Esophagus squamous epithelium (tissue), 5 donors: ENCODE results near the gene BBX. TPM values are rescaled to one million over a fixed set of nuclear protein-coding genes. Genes with fewer than 3 reads are reported as not detected.

ENCODE experiments used
- DNase-seq: peaks from one replicate; lab custom pipeline; 2025; lab: John Stamatoyannopoulos, UW
- H3K27ac ChIP-seq, 4 donors: fragments of 200-600 bp; sonication (generic); one replicate each; pipeline ENCODE4 v1.5.1; 2016 to 2019; ENCODE audit warnings: mild to moderate bottlenecking in 1 of 4
- H3K27me3 ChIP-seq, 4 donors: fragments of 200-600 bp; sonication (generic); 1 replicate in 3 of 4; 2 replicates in 1 of 4; pipeline versions ENCODE4 v1.5.1 to v1.6.0; 2017 to 2021; ENCODE audit warnings: antibody characterized with exemption in 1 of 4
- H3K36me3 ChIP-seq, 3 donors: fragments of 200-600 bp; sonication (generic); one replicate each; pipeline ENCODE4 v1.5.1; 2016 to 2019
- H3K4me1 ChIP-seq, 3 donors: fragments of 200-600 bp; sonication (generic); one replicate each; pipeline ENCODE4 v1.5.1; 2017 to 2019
- H3K4me3 ChIP-seq, 4 donors: fragments of 200-600 bp; sonication (generic); 1 replicate in 3 of 4; 2 replicates in 1 of 4; pipeline ENCODE4 v1.5.1; 2016 to 2019; ENCODE audit warnings: mild to moderate bottlenecking in 2 of 4, moderate library complexity in 1 of 4
- H3K9me3 ChIP-seq, 3 donors: fragments of 200-600 bp; sonication (generic); one replicate each; pipeline ENCODE4 v1.5.1; 2016 to 2019
- POLR2A ChIP-seq, 4 donors: fragments of 450-650 bp; IDR thresholded peaks; one replicate each; pipeline ENCODE4 v1.6.1; 2017; ENCODE audit warnings: antibody characterized with exemption in 4 of 4, mild to moderate bottlenecking in 4 of 4, moderate library complexity in 3 of 4
- WGBS, 2 donors: methylation state at CpG; one replicate each; pipeline ENCODE4 v1.1.5; 2018; 5-methylcytosine and 5-hydroxymethylcytosine counted together
- intact Hi-C: fragments of 100-400 bp; cut with DNase I; formaldehyde crosslinking; loops from one replicate; pipeline ENCODE4 v1.15.0; 2022
- total RNA-seq, 4 donors: library from RNA; depleted of rRNA; stranded (reverse); fragments of >200 nt; gene quantifications; one replicate each; pipeline ENCODE4 v1.1.0, GENCODE V29; 2016
- TF ChIP-seq, protein P1 (sequence below), 6 experiments: fragments of 450-650 bp in 4 of 6; fragments of 200-600 bp in 2 of 6; sonication (generic) in 2 of 6; IDR thresholded peaks; one replicate each; pipeline ENCODE4 v1.5.1; 2016 to 2019; ENCODE audit warnings: antibody characterized with exemption in 6 of 6, mild to moderate bottlenecking in 4 of 6, moderate library complexity in 4 of 6
- donor health status: DM: yes; HTN: yes; CAD: no.

Gene BBX
- total RNA-seq, 4 donors from 2014 or later: 12.5 to 49.5 (median 35.8) TPM

DNA sequence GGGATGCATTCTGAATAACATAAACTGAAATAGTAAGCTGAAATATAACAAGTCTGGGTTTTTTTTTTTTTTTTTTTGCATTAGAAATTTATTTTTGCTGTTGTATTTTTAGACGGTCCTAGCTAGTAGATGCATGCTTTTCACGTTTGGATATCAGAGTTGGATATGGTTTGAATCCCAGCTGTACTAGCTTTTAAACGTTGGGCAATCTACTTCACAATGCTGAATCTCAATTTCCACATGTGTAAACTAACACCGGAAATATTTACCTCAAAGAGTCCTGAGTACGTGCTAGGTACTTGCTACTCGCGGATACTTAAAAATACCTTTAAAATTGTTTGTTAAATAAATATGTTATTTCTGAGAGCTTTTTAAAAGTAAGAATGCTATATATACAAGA is 139.8 kb downstream of the BBX start:
- WGBS, 2 donors: 57 to 71% methylated on average over 7 of the region's 7 CpGs
- Histone ChIP-seq H3K9me3 (no peaks in the 10 kb centered on the region), H3K27me3 (no peaks in the 10 kb centered on the region), H3K4me1 (peaks cover 0 to 21% (median 8%) of the 10 kb centered on the region in 3 donors), H3K36me3 (no peaks in the 10 kb centered on the region), H3K4me3 (peak overlapping the region in 3 of 4 donors; percentile 1 to 42 (median 6)), H3K27ac (peak overlapping the region in 3 of 4 donors; percentile 42 to 63 (median 53))
- intact Hi-C loops: no loop called here
- no peak for DNase-seq
- no peak for TF ChIP-seq POLR2A (IDR thresholded peaks at IDR 0.05)
- TF ChIP-seq, protein P1, sequence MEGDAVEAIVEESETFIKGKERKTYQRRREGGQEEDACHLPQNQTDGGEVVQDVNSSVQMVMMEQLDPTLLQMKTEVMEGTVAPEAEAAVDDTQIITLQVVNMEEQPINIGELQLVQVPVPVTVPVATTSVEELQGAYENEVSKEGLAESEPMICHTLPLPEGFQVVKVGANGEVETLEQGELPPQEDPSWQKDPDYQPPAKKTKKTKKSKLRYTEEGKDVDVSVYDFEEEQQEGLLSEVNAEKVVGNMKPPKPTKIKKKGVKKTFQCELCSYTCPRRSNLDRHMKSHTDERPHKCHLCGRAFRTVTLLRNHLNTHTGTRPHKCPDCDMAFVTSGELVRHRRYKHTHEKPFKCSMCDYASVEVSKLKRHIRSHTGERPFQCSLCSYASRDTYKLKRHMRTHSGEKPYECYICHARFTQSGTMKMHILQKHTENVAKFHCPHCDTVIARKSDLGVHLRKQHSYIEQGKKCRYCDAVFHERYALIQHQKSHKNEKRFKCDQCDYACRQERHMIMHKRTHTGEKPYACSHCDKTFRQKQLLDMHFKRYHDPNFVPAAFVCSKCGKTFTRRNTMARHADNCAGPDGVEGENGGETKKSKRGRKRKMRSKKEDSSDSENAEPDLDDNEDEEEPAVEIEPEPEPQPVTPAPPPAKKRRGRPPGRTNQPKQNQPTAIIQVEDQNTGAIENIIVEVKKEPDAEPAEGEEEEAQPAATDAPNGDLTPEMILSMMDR (IDR thresholded peaks at IDR 0.05): no peak

DNA sequence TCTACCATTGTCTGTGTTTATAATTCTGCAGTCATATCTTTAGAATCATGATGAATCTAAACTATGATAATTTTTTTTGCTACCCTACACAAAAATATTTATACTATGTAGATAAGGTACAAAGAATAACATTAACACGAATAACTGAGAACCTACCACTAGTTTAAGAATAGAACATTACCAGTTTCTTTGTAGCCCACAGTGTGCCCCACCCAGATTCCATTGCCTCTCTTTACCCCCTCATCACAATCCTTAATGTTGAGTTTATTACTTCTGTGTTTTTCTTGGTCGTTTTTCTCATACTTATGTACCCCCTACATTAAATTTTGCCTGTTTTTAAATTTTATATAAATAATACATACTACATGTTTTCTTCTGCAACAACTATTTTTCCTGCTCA is 140.5 kb downstream of the BBX start:
- Histone ChIP-seq H3K27me3 (no peaks in the 10 kb centered on the region), H3K36me3 (no peaks in the 10 kb centered on the region), H3K9me3 (no peaks in the 10 kb centered on the region), H3K4me1 (peaks cover 0 to 21% (median 8%) of the 10 kb centered on the region in 3 donors), H3K4me3 (no peak overlapping the region), H3K27ac (no peak overlapping the region)
- intact Hi-C loops: no loop called here
- WGBS, 2 donors: 44 to 56% methylated on average over 2 of the region's 2 CpGs
- no peak for TF ChIP-seq POLR2A (IDR thresholded peaks at IDR 0.05)
- TF ChIP-seq, protein P1 (IDR thresholded peaks at IDR 0.05): no peak
- DNase-seq: no peak

DNA sequence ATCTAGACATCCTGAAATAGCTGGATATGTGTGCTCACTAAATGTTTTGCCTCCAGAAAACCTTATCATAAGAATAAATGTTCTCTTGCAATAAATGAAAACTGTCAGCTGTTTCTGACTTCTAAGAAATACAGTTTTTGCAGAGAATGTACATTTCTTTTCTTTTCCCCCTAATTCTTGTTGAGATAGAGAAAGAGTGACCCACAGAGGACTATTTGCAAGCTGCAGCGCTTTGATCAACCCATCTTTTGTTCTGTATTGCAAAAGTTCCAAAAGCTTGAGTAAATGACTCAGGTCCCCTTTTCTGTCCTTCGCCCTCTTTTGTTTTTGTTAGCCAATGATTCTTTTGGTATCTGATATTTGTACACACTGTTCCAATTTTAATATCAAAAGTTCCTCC is 141.9 kb downstream of the BBX start:
- intact Hi-C loops: no loop called here
- WGBS, 2 donors: 85 to 98% methylated on average over 2 of the region's 2 CpGs

DNA sequence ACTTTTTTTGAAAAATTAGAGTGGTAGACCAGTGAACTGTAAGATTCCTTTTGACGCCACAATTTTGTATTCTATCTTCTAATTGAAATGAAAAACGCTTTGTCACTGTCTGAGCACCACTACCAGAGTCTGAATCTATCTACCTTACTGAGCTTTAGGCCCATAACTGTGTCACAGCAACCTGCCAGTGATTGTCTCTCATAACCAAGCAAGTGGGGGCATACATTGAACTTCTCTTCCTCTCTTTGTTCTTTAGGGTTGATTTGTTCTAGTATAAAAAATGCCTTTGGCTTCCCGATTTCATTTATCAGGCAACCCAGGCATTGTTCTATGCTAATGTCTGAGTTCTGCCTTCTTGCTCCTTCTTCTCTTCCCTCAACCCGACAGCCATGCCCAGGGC is 142.6 kb downstream of the BBX start:
- WGBS, 2 donors: 85 to 87% methylated on average over 4 of the region's 4 CpGs
- no peaks in the 10 kb centered on the region for H3K36me3 ChIP-seq
- H3K27me3 ChIP-seq: no peaks in the 10 kb centered on the region
- H3K9me3 ChIP-seq: no peaks in the 10 kb centered on the region
- TF ChIP-seq POLR2A (IDR thresholded peaks at IDR 0.05): no peak
- TF ChIP-seq, protein P1 (IDR thresholded peaks at IDR 0.05): no peak
- peaks cover 0 to 21% (median 8%) of the 10 kb centered on the region in 3 donors for H3K4me1 ChIP-seq
- no peak overlapping the region for H3K4me3 ChIP-seq
- no peak for DNase-seq
- intact Hi-C loops: no loop called here
- H3K27ac ChIP-seq: no peak overlapping the region

More for the DNA sequence above, 141.9 kb downstream of the BBX start:
- no peaks in the 10 kb centered on the region for H3K27me3 ChIP-seq
- no peak overlapping the region for H3K4me3 ChIP-seq
- TF ChIP-seq, protein P1 (IDR thresholded peaks at IDR 0.05): no peak
- TF ChIP-seq POLR2A (IDR thresholded peaks at IDR 0.05): no peak
- H3K4me1 ChIP-seq: peaks cover 0 to 21% (median 8%) of the 10 kb centered on the region in 3 donors
- H3K27ac ChIP-seq: no peak overlapping the region
- no peak for DNase-seq
- H3K36me3 ChIP-seq: no peaks in the 10 kb centered on the region
- H3K9me3 ChIP-seq: no peaks in the 10 kb centered on the region

DNA sequence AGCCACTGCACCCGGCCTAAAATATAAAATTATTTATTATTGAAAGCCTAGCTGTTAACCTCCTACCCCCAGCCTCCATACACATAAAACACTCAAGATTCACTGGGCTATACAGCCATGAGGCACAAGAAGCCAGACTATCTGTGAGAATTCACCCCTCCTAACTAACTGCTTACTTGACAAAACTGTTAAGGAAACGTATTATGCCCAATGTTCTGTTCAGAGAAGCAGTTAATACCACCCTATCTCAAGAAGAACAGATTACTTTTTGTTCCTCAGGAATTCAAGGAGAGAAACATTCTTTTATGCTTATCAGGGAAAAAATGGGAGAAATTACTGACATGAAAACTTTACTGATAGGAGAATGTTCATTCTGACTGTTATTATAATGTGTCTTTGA is 144.1 kb downstream of the BBX start:
- Histone ChIP-seq H3K4me1 (peaks cover 0 to 6% (median 1%) of the 10 kb centered on the region in 3 donors), H3K36me3 (no peaks in the 10 kb centered on the region), H3K4me3 (no peak overlapping the region), H3K9me3 (no peaks in the 10 kb centered on the region), H3K27me3 (no peaks in the 10 kb centered on the region), H3K27ac (no peak overlapping the region)
- WGBS, 2 donors: 78 to 88% methylated on average over 2 of the region's 2 CpGs
- TF ChIP-seq, protein P1 (IDR thresholded peaks at IDR 0.05): no peak
- TF ChIP-seq POLR2A (IDR thresholded peaks at IDR 0.05): no peak
- DNase-seq: no peak
- intact Hi-C loops: no loop called here
